Sciatic nerve (tissue), 2 donors: Measurements from ENCODE around the gene IL1RN. TPM values are rescaled to one million over a fixed set of nuclear protein-coding genes. Genes with fewer than 3 reads are reported as not detected.

Experiments
- ATAC-seq: fragments of 200-7000 bp; cut with Tn5 transposase; one replicate; pipeline ENCODE4 v1.9.1; 2020; ENCODE audit warnings: mild to moderate bottlenecking, moderate library complexity
- DNase-seq: peaks from one replicate; pipeline ENCODE4 v3.0.0-alpha.2; 2020; ENCODE audit warnings: low spot score
- intact Hi-C: fragments of 100-400 bp; cut with DNase I; formaldehyde crosslinking; loops from one replicate; pipeline ENCODE4 v1.14.2; 2022
- total RNA-seq: library from RNA; stranded (reverse); fragmentation: NEBNext Ultra II Directional; extraction: Animal tissue kit (Norgen Biotek cat#: 25700); gene quantifications from one replicate; pipeline ENCODE4 v1.2.1, GENCODE V29; 2021
- donor health status: DM: no; HTN: no; CAD: no.
- donor health status: DM: no; HTN: no; CAD: no.

Gene IL1RN
- total RNA-seq, 1 donor from 2014 or later = 15.0 TPM

DNA sequence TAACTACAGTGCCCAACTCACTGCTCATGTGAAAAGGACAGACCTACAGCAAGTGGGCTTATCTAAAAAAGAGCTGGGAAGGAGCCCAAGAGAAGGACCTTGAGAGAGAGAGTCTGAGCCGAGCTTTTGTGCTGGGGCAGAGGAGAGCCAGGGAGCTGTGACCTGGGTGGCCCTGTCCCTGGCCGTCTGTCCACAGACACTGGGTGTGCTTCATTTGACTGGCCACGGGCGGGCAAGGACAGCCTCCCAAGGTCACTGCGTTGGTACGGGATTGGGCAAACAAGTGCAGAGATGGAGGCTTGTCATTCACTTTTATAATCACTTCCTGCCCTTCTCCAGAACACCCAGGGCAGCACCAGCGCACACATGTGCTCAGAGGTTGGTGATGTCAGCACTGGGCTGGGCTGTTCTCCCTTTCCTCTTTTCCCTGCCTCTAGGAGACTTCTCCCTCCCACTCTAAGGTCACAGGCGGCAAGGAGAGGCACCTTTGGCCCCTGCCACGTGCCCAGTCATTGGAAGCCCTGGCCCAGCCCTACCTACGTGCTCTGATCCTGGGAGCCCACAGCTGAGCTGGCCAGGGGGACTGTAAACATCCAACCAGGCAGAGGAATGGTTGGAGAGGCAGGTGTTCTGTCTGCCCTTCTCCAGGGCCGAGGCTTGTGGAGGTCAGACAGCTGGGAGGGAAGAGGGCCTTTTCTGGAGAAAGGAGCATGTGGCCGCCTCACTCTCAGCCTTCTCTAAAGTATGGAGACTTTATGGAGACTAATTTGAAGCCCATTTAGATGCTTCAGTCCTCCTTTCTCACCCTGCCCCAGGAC is 39.9 kb downstream of the IL1RN start:
- intact Hi-C loops = loop anchor here (5.0 kb wide), 1 partner anchor 1790 kb away; no protein-coding TSS in a partner anchor
- ATAC-seq (peak; percentile 80), DNase-seq (no peak)

DNA sequence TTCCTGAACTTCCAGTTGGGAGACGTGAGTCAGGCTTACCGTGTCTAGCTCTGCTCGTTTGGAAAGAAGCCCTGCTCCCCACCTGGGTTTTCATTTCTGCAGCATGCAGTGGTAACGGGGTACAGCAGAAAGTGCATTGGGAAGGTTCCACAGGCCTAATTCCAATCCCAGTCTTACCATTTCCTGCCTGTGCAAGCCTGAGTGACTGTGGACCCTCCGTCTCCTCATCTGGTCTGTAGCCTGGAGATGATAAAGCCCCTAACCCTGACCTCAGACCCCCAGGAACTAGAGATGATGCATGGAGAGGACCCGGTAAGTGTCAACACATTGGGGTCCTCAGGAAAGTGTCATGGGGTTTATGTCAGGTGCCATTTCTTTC is 40.6 kb downstream of the IL1RN start:
- no peak for ATAC-seq
- intact Hi-C loops = loop anchor here (5.0 kb wide), 1 partner anchor 1789 kb away; no protein-coding TSS in a partner anchor
- no peak for DNase-seq

DNA sequence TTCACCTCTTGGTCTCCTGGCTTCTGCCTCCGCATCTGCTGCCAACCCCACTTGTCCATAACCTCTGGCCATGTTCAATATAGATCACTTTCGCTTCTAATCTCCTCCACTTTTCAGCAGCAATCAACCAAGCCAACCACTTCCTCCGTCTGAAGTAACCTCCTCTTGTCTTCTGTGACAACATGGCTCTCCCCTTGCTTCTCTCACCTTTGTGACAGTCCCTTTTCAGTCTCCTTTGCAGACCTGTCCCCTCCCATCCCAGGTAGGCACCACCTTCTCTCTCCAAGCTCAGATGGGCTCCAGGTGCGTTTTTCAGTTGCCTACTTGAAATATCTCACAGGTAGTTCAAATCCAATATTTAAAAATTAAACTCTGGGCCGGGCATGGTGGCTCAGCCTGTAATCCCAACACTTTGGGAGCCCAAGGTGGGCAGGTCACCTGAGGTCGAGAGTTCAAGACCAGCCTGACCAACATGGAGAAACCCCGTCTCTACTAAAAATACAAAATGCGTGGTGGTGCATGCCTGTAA is 41.7 kb downstream of the IL1RN start:
- DNase-seq (no peak), ATAC-seq (no peak)
- intact Hi-C loops = loop anchor here (5.0 kb wide), 1 partner anchor 1788 kb away; no protein-coding TSS in a partner anchor

DNA sequence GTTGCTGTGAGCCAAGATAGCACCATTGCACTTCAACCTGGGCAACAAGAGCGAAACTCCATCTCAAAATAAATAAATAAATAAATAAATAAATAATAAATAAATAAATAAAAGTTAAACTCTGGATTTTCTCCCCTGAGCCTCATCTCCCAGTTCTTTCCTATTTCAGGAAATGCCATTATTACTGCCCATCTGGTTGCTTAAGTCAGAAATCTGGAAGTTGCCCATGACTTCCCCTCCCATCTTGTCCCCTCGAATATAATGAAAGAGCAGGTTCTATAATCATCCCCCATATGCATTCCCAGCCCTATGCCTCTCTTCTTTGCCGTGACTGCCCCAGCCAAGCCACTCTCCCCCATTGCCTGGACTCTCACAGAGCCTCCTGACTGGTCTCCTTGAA is 42.2 kb downstream of the IL1RN start:
- ATAC-seq (no peak), DNase-seq (no peak)
- intact Hi-C loops = loop anchor here (5.0 kb wide), 1 partner anchor 1788 kb away; no protein-coding TSS in a partner anchor

DNA sequence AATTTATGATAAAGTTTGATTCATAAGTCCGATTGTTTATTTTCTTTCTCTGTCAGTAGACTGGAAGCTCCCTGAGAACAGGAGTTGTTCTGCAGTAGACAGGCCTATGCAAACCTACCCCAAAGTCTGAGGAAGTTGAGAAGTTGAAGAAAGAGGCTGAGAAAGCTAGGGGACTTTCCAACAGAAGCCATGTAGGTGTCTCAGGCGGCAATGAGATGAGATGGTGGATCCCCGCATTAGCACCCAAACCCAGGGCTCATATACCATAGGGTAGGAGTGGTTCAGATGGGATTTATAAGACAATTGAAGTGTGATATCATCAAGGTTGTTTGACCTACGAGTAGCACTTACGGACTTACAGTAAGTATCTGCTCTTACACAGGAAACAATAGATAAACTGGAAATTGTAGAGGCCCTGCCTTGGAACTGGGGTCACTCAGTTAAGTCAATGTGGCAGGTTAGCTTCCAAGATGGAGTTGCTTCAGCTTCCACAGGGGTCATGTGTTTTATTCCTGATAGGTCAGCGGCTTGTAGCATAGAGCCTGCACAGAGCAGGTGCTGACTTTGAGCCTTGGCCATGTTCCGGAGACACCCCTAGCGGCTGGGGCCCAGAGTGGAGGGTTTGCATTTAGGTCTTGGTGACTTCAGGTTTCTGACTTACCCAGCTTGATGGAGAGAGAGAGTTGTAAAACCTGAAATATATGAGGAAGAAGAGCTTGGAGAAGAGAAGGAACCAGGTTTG is 44.1 kb downstream of the IL1RN start:
- DNase-seq (no peak), ATAC-seq (no peak)
- intact Hi-C loops = no loop called here

DNA sequence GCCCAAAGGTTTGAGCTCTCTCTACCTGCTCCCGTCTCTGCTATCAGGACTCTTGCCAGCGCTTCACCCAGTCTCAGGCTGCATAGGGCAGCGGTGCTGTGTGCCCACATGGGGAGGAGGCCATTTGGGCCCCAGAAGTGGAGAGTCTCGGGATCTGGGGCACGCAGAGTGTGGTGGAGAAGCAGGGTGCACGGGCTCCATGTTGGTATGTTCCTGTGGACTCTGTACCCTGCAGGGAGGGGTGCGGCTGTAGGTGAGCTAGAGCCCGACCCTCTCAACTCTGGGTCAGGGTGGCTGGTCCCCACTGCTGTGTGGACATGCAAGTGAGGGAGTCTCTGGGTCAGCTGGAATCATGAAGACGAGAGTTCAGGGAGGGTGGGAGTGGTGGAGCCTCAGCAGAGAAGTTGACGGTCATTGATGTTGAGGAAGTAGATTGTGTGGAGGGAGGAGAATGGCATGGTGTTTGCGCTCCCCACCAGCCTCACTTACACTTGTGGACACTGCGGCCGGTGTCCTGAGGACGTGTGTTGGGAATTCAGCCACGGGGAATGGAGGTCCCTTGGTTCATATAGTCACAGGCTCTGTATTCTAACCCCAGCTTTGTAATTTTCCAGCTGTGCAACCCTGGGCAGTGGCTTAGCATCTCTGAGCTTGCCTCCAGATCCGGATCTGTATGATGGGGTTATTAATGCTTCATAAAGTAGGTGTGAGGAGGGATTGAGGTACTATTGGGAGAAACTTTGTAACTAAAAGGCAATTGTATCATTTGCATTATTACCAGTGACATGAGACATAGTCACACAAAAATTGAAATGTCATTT is 45.5 kb downstream of the IL1RN start:
- intact Hi-C loops = no loop called here
- DNase-seq (no peak), ATAC-seq (no peak)

DNA sequence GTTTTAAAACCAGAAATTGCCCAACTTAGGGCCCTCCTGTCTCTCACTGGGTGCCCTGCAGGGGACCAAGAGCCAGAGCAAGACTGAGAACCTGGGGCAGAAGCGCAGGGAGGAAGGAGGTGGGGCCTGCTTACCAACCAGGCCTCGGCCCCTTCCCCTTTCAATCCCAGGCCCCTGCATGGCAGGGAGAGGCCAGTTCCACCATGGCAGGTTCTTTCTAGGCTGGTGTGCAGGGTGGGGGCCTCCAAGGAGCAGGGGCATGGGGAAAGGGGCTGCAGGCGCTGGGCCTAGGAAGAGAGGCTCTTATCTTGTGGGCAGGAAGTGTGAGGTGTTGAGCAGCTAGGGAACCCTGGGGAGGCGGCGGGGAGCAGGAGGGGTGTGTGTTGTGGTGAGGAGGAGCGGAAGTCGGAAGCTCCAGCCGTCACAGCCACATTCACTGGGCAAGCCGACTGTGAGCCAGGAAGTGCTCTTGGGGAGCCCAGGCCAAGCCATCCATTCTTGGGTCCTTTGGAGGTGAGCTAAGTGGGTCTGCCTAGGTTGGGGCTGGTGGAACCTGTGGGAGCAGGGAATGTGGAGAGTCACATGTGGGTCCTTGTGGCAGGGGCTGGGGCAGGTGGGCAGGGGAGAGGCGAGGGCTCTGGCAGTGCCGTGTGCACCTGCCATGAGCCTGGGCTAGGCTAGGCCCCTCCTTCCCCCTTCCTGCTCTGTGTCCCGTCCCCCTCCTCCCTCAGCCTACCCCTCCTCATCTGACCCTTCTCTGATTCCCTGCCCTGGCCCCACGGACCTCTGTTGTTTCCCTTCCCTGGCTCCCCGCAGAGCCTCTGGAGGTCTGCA is 46.4 kb downstream of the IL1RN start, which contains the start of gene PSD4:
TSS of gene PSD4 (plus strand) at position 430 of the 834 bp plus-strand sequence. CDS start 8,486 bp downstream, outside the sequence.
- ATAC-seq = peak; percentile 73
- intact Hi-C loops = no loop called here
- DNase-seq = peak; percentile 73

DNA sequence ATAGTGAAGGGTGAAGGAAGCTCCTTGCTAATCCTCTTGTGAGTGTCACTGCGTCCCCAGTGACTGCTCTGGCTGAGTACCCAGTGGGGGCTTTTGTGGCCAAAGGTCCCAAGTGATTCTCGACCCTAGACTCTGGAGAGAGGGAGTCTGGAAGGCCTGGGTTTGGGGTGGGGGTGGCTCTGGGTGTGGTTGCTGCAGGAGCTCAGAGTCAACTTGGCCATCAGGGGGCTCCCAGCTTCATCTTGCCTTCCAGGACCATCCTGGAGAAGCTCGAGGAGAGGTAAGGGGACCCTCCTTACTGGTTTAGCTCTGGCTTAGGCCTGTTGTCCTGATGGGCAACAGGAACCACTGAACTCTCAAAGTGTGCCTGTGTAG is 47.0 kb downstream of the IL1RN start:
- DNase-seq (no peak), ATAC-seq (no peak)
- intact Hi-C loops = no loop called here

DNA sequence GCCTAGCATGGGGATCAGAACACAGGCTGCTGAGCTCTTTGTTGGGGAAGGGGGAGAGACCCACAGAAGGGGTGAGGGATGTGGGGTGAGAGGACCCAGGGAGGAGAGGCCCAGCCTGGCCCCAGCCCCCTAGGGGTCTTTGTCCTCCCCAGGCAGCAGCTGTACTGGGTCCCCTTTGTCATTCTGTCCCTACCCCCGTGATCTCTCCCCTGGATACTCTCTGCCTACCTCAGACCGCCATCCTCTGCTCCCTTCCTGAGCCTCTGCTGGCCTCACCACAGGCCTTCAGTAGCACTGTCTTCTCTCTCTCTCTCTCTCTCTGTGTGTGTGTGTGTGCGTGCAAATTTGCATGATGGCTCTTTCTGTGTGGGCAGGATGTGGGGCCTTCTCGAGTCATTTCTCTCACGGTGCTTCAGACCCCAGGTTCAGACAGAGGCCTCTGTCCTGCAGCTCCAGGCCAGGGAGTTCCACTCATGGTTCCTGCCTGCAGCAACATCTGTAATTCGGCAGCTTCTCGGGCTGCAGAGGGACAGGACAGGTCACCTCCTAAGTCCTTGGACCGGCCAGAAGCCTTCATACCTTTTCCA is 47.7 kb downstream of the IL1RN start:
- intact Hi-C loops = no loop called here
- ATAC-seq (peak; percentile 23), DNase-seq (no peak)

DNA sequence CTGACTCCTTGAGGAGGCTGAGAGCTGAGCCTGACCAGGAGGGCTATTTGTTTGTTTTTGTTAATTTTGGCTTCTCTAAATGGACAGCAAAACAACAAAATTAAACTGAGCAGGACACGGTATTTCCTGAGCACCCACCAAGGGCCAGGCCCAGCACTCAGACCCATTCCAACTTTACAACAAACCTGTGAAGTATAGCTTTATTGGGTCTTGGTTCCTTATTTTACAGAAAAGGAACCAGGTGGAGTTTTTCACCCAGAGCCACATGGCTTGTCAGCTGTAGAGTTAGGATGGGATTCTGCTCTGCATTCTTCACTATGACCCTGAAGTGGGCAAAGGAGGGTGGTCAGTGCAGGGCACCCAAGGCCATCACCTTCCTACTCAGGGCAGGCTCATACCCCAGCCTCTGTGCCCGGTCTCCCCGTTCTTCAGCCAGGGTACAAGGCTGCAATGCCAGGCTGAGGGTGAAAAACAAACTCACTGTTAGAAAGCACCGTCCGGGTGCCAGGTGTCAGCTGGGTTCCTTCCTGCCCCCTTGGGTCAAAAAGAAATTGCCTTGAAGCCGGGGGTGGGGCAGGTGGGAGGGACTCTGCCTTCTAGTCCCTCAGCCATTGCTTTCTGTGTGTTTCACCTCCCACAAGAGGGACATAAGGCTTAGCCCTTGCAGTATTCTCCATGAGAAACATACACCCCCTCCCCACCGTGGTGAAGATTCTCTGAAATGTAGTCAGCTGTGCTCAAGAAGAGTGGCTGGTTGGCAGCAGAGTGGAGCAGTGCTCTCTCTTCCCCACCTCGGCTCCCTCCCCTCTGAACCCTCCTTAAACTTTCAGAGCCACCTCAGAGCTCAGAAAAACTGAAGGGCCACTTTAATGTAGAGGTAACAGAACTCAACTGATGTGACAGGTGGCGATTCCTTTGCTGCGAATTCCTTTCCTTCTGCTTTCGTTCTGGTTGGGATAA is 48.6 kb downstream of the IL1RN start:
- DNase-seq = no peak
- ATAC-seq = no peak
- intact Hi-C loops = no loop called here

DNA sequence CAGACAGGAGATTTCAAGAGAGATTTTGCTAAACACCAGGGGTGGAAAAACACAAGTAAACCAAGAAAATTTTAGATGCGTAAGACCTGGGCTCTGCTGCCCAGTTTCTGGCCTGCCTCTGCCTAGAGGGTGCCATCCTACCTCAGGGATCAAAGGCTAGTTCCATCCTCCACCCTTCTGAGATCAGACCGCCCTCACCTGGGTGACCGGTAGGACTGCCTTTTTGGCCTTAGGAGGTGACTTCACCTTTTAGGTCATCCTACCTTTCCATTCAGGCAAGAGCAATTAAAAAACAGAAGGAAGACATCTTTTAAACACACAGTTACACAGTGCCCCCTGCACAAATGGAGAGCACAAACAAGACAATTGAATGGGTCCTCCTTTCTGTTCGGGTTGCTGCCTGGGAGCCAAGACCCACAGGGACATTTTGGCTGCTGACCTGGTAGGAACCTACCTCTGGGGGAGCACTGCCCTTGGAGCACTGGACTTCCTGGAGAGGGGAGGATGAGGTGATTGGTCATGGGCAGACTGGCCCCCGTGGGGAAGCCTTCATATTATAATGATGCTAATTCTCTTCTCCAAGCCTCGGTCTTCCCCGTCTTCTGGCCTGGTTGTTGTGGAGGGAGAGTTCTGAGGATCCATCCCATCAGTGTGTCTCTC is 49.4 kb downstream of the IL1RN start:
- intact Hi-C loops = no loop called here
- ATAC-seq (no peak), DNase-seq (no peak)

DNA sequence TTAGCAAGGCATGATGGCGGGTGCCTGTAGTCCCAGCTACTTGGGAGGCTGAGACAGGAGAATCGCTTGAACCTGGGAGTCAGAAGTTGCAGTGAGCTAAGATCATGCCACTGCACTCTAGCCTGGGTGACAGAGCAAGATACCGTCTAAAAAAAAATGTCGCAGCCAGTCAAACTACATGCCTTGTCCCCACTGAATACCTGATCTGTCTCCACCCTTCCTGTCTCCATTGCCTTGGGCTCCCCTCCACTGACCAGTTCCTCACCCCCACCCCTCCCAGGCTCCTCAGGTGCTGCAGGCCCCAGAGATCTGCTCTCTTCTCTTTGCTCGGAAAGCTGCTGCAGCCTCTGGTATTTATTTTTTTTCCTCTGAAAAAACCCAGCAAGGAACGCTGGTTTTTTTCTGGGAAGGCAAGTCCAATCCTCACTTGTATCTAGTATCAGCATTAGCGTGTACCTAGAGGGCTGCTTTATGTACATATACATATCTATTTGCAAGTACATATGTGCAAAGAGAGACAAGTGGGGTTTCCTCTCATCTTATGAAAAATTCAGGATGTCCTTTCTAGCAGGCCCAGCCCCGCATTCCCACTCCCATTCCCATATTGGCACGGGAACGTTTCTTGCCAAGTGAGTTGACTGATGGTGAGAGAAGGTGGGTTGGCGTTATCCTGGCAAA is 50.8 kb downstream of the IL1RN start:
- intact Hi-C loops = no loop called here
- DNase-seq (no peak), ATAC-seq (no peak)

DNA sequence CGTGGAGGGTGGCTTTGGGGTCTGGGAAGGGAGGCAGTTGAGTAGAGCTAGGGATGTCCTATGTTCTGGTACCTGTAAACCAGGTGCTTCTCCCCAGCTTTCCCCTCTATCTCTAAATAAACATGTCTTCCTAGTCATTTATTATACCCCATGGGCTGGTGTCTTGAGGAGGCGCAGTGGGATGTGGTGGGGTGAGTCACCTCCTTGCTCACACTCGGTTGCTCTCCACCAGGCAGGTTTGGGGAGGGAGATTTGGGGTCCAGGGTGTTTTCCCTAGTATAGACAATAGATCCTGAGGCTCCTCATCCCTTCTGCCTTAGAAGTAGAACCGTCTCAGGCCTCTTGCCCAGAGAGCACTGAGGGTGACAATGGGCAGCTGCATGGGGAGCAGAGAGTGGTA is 51.5 kb downstream of the IL1RN start:
- DNase-seq (no peak), ATAC-seq (no peak)
- intact Hi-C loops = no loop called here

DNA sequence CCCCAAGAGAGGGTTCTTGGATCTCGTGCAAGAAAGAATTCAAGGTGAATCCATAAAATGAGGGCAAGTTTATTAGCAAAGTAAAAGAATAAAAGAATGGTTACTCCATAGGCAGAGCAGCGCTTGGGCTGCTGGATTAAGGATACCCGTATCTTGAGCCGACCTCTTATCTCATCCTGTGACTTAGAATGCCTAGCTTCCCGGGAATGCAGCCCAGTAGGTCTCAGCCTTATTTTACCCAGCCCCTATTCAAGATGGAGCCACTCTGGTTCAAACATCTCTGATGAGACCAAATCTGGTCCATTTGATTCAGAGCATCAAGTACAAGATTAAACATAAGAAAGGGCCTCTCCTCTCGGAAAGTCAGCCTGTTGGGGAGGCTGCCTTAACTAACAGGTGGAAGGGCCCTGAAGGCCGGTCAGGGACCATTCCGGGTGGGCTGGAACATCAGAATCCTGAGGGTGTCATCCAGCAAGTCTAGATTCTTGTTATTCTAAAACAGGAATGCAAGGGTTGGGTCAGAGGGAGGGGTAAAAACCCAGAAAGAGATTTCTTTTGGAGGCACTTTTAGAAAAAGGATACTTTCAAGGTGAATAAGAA is 52.1 kb downstream of the IL1RN start:
- intact Hi-C loops = no loop called here

DNA sequence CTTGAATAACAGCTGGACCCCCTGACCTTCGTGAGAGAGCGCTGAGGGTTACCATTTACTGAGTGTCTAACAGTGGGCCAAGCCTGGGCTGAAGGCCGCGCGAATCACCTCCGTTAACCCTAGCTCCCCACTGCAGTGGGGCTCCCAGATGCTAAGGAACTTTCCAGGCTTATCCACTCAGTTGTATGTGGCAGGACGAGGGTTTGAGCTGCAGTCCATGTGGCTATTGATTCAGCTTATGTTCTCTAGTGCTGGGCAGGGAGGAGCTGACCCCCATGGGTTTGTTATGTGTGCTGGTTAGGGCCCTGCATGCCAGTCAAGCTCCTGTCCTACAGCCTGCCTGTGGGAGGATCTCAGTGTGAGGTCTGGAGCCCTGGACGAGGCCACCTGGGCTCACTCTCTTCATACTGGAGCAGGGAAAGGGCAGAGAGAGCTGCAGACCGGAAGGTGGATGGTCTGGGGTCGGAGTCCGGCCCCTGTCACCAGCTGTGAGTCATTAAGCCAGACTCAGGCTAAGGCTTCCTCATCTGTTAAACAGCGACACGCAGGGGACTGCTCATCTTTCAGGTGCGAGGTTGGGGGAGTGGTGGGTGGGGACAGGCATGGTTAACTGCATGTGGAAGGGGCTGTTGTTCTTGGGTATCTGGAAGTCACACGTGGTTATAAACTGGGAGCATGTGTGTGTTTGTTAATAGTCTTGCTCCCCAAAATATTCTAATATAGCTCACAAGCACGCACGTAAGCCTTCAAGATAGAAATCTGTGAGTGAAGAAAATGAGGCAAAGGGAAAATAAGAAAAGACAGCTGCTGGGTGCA is 52.9 kb downstream of the IL1RN start:
- intact Hi-C loops = no loop called here
- no peak for DNase-seq

More for the DNA sequence above, 52.1 kb downstream of the IL1RN start:
- DNase-seq = no peak
- ATAC-seq = no peak

More for the DNA sequence above, 52.9 kb downstream of the IL1RN start:
- no peak for ATAC-seq
